GM13977 (cell line): Measurements from ENCODE around the gene M1AP.

Experiments
- DNase-seq: peaks from one replicate; pipeline ENCODE4 v3.0.0; 2012; ENCODE audit warnings: low spot score
- in situ Hi-C: fragments of 300-500 bp; cut with MboI; formaldehyde crosslinking; loops from one replicate; pipeline ENCODE4 v1.12.0; 2022; ENCODE audit warnings: low sequenced_read_pairs, low pct_unique_long_range_greater_than_20kb, mixed read lengths, inconsistent platforms; ENCODE audit not compliant: unreplicated experiment
- TF ChIP-seq, protein P1 (sequence below): IDR thresholded peaks from 2 replicates; pipeline ENCODE4 v1.5.1; 2012; ENCODE audit warnings: mild to moderate bottlenecking, control low read depth; ENCODE audit not compliant: insufficient read depth; ENCODE audit errors: extremely low read depth, missing control alignments

The M1AP gene

DNA sequence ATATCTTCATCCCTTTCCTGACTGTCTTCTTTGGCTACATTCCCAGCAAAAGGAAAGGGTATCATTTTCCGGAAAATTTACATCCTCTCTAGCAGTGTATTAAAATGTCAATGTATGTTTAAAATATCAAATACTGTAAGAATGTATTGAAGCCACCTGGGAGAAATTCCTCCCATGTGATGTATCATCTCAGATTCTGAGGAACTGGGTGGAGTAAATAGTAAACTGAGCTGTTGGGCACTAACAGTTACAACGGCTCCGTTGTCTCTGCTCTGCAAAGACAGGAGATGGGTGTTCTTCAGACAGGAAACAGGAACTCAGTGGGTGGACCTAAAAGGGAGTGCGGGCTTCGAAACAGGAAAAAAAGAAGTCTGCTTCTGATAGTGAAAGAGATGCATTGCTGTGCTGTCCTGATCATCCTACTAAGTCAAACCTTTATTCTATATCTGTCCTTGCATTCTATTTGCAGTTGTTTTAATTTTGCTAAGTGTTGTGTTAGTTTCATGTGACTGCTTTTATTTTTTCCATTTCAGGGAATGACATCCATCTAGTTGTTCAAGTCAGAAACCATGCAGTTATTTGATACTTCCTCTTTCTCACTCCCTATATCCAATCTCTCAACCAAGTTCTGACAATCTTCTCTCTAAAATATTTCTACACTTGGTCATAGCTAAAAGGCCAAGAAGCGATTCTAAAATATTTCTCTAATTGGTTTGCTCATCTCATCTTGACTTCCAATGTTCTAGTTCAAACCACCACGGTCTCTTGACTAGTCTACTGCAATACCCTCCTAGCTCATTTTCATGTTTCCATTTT is 74.2 kb downstream of the M1AP start:
- TF ChIP-seq, protein P1, sequence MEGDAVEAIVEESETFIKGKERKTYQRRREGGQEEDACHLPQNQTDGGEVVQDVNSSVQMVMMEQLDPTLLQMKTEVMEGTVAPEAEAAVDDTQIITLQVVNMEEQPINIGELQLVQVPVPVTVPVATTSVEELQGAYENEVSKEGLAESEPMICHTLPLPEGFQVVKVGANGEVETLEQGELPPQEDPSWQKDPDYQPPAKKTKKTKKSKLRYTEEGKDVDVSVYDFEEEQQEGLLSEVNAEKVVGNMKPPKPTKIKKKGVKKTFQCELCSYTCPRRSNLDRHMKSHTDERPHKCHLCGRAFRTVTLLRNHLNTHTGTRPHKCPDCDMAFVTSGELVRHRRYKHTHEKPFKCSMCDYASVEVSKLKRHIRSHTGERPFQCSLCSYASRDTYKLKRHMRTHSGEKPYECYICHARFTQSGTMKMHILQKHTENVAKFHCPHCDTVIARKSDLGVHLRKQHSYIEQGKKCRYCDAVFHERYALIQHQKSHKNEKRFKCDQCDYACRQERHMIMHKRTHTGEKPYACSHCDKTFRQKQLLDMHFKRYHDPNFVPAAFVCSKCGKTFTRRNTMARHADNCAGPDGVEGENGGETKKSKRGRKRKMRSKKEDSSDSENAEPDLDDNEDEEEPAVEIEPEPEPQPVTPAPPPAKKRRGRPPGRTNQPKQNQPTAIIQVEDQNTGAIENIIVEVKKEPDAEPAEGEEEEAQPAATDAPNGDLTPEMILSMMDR = no peak
- DNase-seq = no peak
- in situ Hi-C loops = no loop called here

DNA sequence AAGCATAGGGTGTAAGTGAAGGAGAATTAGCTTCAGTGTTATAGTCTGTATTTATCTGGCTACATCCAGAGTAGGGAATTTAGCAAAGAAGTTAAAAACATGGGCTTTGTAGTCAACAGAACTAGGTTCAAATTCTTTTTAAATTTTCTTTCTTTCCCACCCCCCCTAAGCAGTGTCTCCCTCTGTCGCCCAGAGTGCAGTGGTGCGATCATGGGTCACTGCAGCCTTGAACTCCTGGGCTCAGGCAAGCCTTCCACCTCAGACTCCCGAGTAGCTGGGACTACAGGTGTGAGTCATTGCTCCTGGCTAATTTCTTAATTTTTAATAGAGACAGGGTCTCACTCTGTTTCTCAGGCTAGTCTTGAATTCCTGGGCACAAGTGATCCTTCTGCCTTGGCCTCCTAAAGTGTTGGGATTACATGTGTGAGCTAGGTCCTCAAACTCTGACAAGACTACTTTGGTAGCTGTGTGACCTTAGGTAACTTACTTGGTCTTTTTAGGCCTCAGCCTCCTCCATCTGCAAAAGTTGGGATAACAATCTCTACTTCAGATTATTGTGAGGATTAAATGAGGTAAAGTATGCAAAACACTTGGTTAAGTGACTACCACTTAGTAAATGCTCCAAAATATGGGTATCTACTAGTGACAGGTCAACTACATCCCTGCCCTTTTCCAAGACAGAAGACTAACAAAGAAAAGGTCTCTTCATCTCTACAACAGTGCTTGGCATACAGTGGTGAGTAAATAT is 75.8 kb downstream of the M1AP start:
- no peak for DNase-seq
- in situ Hi-C loops = no loop called here
- TF ChIP-seq, protein P1 = peak; percentile 58

DNA sequence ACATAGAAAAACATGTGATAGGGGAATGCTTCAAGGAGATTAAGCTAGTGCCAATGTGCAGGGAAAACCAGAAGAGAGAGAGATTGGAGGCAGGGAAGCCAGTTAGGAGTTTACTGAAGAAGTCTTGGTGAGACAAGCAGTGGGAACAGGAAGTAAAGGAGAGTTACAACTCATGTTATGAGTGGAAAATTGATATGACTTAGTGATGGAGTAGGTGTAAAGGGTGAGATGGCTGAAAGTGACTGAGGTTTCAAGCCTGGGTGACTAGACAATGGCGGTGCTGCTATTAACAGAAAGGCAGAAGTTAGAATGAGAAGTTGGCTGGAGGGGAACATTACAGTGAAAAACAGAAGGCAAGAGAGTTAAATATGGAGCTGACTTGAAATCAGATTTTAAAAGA is 77.1 kb downstream of the M1AP start:
- in situ Hi-C loops = no loop called here
- TF ChIP-seq, protein P1 = no peak
- DNase-seq = peak; percentile 73

DNA sequence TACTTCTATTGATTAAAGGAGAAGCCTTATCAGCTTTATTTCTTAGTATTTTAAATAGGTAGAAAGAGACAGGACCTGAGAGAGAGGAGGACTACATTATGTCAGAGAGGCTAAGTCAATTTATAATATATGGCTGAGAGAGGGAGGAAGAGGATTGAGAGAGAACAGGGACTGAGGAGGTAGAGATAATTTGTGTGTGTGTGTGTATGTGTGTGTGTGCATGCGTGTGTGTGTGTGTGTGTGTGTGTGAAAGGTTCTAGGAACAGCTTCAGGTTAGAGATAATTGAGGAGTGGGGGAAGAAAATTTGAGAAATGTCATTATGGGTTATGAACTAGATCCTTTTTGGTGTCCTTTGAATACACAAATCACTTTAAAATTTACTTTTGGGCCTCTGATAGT is 78.4 kb downstream of the M1AP start:
- DNase-seq = no peak
- in situ Hi-C loops = no loop called here
- TF ChIP-seq, protein P1 = no peak

DNA sequence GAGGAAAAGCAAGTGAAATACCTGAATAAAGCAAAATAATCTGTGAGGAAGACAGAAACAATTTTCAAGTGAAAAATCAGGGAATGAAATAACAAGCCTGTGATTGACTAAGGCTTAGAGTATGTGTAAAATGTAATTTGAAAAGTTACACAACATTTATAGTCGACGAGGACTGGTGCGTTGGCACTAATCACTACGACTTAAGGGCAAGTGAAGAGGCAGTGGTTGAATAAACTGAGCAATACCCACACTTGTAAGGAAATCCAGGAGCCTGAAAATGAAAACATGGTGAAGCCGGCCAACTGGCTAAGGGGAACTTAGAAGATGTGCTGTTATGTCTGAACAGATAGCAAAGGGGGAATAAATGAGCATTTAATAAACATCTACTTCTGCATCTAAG is 80.2 kb downstream of the M1AP start:
- no peak for DNase-seq
- in situ Hi-C loops = no loop called here
- TF ChIP-seq, protein P1 = no peak

DNA sequence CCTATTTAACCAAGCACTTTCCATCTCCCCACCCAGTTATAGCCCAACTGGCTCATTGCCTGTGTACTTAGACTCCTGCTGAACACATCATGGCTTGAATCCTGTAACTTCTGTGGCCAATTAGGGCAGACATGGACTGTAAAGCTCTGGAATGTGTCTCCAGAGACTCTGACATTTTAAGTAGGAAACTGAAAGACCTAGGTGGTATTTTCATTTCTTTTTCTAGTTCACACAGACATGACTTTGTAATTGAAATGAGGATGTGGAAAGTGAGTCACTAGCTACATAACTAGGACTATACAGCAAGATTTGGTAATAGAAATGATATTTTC is 81.4 kb downstream of the M1AP start:
- in situ Hi-C loops = no loop called here
- TF ChIP-seq, protein P1 = no peak
- no peak for DNase-seq
